ENCODE results near the gene MAFF.

GRCh38 chr22:38162881-38163843 is 38.6 kb upstream of the MAFF start:
- TF ChIP-seq CTCF (IDR thresholded peaks at IDR 0.05) (no peak), POLR2AphosphoS5 (IDR thresholded peaks at IDR 0.05) (no peak), POLR2A (IDR thresholded peaks at IDR 0.05) (no peak), EP300 (IDR thresholded peaks at IDR 0.05) (no peak)

All from stomach (tissue), 4 donors.